PFSK-1 (cell line): ENCODE measurements around the gene ZKSCAN8.

Experiments
- POLR2AphosphoS5 ChIP-seq: IDR thresholded peaks from 2 replicates; pipeline ENCODE4 v1.6.1; 2012; ENCODE audit warnings: low read depth, mild to moderate bottlenecking, control low read depth, low read length, moderate library complexity
- SIN3A ChIP-seq: IDR thresholded peaks from 2 replicates; pipeline ENCODE4 v1.6.1; 2012; ENCODE audit warnings: mild to moderate bottlenecking, low read length, moderate library complexity, borderline replicate concordance; ENCODE audit not compliant: insufficient read depth
- TAF1 ChIP-seq: IDR thresholded peaks from 2 replicates; pipeline ENCODE4 v1.6.1; 2012; ENCODE audit warnings: low read length, control low read depth, borderline replicate concordance; ENCODE audit not compliant: insufficient read depth
- TF ChIP-seq, protein P1 (sequence below), 2 experiments: IDR thresholded peaks; 2 replicates each; pipeline versions ENCODE4 v1.6.1 to v1.8.0; 2011 to 2012; ENCODE audit warnings: low read depth in 2 of 2, low read length in 2 of 2, control low read depth in 1 of 2, inconsistent platforms in 1 of 2, mild to moderate bottlenecking in 1 of 2, moderate library complexity in 1 of 2; ENCODE audit not compliant: insufficient read depth in 1 of 2

DNA sequence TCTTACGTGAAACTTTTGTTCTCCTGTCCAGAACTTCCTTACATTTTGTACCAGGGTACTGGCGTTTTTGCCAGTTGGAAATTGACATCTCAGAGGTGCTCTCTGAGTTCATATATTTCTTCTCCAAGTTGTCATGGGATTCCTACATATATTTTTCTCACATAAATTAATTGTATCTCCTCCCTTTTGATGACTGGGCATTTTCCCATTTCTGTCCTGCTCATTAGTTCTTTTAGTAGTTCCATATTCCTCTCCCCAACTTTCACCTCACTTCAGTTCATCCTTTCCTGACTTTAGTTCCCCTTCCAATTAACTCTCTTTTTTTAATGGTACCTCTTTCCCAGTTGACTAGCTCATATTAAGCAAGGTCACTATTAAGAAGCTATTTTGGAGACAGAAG lies 10.8 kb downstream of the ZKSCAN8 start:
- TF ChIP-seq TAF1 (no peak), POLR2AphosphoS5 (no peak), SIN3A (no peak)
- TF ChIP-seq, protein P1, sequence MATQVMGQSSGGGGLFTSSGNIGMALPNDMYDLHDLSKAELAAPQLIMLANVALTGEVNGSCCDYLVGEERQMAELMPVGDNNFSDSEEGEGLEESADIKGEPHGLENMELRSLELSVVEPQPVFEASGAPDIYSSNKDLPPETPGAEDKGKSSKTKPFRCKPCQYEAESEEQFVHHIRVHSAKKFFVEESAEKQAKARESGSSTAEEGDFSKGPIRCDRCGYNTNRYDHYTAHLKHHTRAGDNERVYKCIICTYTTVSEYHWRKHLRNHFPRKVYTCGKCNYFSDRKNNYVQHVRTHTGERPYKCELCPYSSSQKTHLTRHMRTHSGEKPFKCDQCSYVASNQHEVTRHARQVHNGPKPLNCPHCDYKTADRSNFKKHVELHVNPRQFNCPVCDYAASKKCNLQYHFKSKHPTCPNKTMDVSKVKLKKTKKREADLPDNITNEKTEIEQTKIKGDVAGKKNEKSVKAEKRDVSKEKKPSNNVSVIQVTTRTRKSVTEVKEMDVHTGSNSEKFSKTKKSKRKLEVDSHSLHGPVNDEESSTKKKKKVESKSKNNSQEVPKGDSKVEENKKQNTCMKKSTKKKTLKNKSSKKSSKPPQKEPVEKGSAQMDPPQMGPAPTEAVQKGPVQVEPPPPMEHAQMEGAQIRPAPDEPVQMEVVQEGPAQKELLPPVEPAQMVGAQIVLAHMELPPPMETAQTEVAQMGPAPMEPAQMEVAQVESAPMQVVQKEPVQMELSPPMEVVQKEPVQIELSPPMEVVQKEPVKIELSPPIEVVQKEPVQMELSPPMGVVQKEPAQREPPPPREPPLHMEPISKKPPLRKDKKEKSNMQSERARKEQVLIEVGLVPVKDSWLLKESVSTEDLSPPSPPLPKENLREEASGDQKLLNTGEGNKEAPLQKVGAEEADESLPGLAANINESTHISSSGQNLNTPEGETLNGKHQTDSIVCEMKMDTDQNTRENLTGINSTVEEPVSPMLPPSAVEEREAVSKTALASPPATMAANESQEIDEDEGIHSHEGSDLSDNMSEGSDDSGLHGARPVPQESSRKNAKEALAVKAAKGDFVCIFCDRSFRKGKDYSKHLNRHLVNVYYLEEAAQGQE (IDR thresholded peaks at IDR 0.05; ENCODE audit: insufficient read depth in 1 of 2, low read depth in 2 of 2, low read length in 2 of 2): no peak
